ENCODE results near the gene PAK6.

The PAK6 gene

GRCh38 chr15:40259021-40259420 lies 20.2 kb downstream of the PAK6 start:
- H3K4me3 ChIP-seq (ENCODE audit: low read depth in 1 of 2, low read length in 1 of 2): no peak overlapping the region
- TF ChIP-seq CTCF (IDR thresholded peaks at IDR 0.05): no peak
- H3K27me3 ChIP-seq: peaks cover 19% of the 10 kb centered on the region
- no peaks in the 10 kb centered on the region for H3K9me3 ChIP-seq
- no peaks in the 10 kb centered on the region for H3K4me1 ChIP-seq (ENCODE audit: control insufficient read depth in 1 of 2, insufficient read depth in 1 of 2, low read depth in 1 of 2, low read length in 1 of 2)
- H3K27ac ChIP-seq: no peak overlapping the region
- no peaks in the 10 kb centered on the region for H3K36me3 ChIP-seq

- Histone ChIP-seq H3K9me3 (no peaks in the 10 kb centered on the region), H3K4me3 (ENCODE audit: low read depth in 1 of 2, low read length in 1 of 2) (no peak overlapping the region), H3K27ac (no peak overlapping the region), H3K36me3 (no peaks in the 10 kb centered on the region), H3K27me3 (peaks cover 10% of the 10 kb centered on the region), H3K4me1 (ENCODE audit: control insufficient read depth in 1 of 2, insufficient read depth in 1 of 2, low read depth in 1 of 2, low read length in 1 of 2) (no peaks in the 10 kb centered on the region)
- TF ChIP-seq CTCF (IDR thresholded peaks at IDR 0.05): no peak
Observed at GRCh38 chr15:40263024-40263754, 24.3 kb downstream of the PAK6 start.

GRCh38 chr15:40264321-40265153 lies 25.7 kb downstream of the PAK6 start:
- H3K36me3 ChIP-seq: no peaks in the 10 kb centered on the region
- no peaks in the 10 kb centered on the region for H3K27me3 ChIP-seq
- no peak overlapping the region for H3K27ac ChIP-seq
- no peaks in the 10 kb centered on the region for H3K9me3 ChIP-seq
- no peak overlapping the region for H3K4me3 ChIP-seq (ENCODE audit: low read depth in 1 of 2, low read length in 1 of 2)
- H3K4me1 ChIP-seq (ENCODE audit: control insufficient read depth in 1 of 2, insufficient read depth in 1 of 2, low read depth in 1 of 2, low read length in 1 of 2): no peaks in the 10 kb centered on the region
- no peak for TF ChIP-seq CTCF (IDR thresholded peaks at IDR 0.05)

- Histone ChIP-seq H3K9me3 (no peaks in the 10 kb centered on the region), H3K36me3 (no peaks in the 10 kb centered on the region)
Observed at GRCh38 chr15:40265355-40265754, 26.5 kb downstream of the PAK6 start.

GRCh38 chr15:40265875-40266274 lies 27.0 kb downstream of the PAK6 start:
- no peak overlapping the region for H3K27ac ChIP-seq
- no peak for TF ChIP-seq CTCF (IDR thresholded peaks at IDR 0.05)
- H3K9me3 ChIP-seq: no peaks in the 10 kb centered on the region
- no peaks in the 10 kb centered on the region for H3K36me3 ChIP-seq
- no peaks in the 10 kb centered on the region for H3K4me1 ChIP-seq (ENCODE audit: control insufficient read depth in 1 of 2, insufficient read depth in 1 of 2, low read depth in 1 of 2, low read length in 1 of 2)
- no peak overlapping the region for H3K4me3 ChIP-seq (ENCODE audit: low read depth in 1 of 2, low read length in 1 of 2)
- H3K27me3 ChIP-seq: no peaks in the 10 kb centered on the region

More at GRCh38 chr15:40265355-40265754, 26.5 kb downstream of the PAK6 start:
- Histone ChIP-seq H3K27me3 (no peaks in the 10 kb centered on the region), H3K4me3 (ENCODE audit: low read depth in 1 of 2, low read length in 1 of 2) (no peak overlapping the region), H3K27ac (no peak overlapping the region), H3K4me1 (ENCODE audit: control insufficient read depth in 1 of 2, insufficient read depth in 1 of 2, low read depth in 1 of 2, low read length in 1 of 2) (no peaks in the 10 kb centered on the region)
- TF ChIP-seq CTCF (IDR thresholded peaks at IDR 0.05): no peak

All from neutrophil (primary cell).